CD4-positive, alpha-beta memory T cell (primary cell): ENCODE results near the gene HSP90AB1. TPM values are rescaled to one million over a fixed set of nuclear protein-coding genes. Genes with fewer than 3 reads are reported as not detected.

ENCODE experiments used
- CTCF ChIA-PET: fragments of 350-600 bp; sonication (Branson Sonifier 250); formaldehyde crosslinking; loops from one replicate; lab custom pipeline; 2021; ENCODE audit warnings: inconsistent platforms; ENCODE audit not compliant: partially characterized antibody; lab: Charles Lee
- POLR2A ChIA-PET: fragments of 350-600 bp; sonication (Branson Sonifier 250); formaldehyde crosslinking; loops from one replicate; lab custom pipeline; 2021; ENCODE audit not compliant: partially characterized antibody; lab: Charles Lee
- DNase-seq, 5 donors: peaks; one replicate each; pipeline versions ENCODE4 v3.0.0 to v3.0.0-alpha.2; 2020 to 2022; ENCODE audit warnings: mixed read lengths in 1 of 5
- H3K27ac ChIP-seq: one replicate; pipeline ENCODE4 v1.7.0; 2013; ENCODE audit warnings: low read depth, low read length
- H3K27me3 ChIP-seq: 2 replicates; pipeline ENCODE4 v1.7.0; 2013; ENCODE audit warnings: mild to moderate bottlenecking, low read length, moderate library complexity; ENCODE audit not compliant: insufficient read depth
- H3K36me3 ChIP-seq: 2 replicates; pipeline ENCODE4 v1.7.0; 2013; ENCODE audit warnings: mild to moderate bottlenecking, low read length, moderate library complexity; ENCODE audit not compliant: insufficient read depth
- H3K4me1 ChIP-seq: 2 replicates; pipeline ENCODE4 v1.7.0; 2013; ENCODE audit warnings: mild to moderate bottlenecking, low read length, moderate library complexity; ENCODE audit not compliant: insufficient read depth
- H3K4me3 ChIP-seq, 2 donors: one replicate each; pipeline ENCODE4 v1.7.0; 2013; ENCODE audit warnings: low read length in 2 of 2, mild to moderate bottlenecking in 1 of 2
- H3K9me3 ChIP-seq, 2 donors: one replicate each; pipeline ENCODE4 v1.7.0; 2013; ENCODE audit warnings: low read length in 2 of 2, control low read depth in 1 of 2; ENCODE audit not compliant: control insufficient read depth in 1 of 2
- H3K27ac Mint-ChIP-seq, 7 donors: one replicate each; pipeline ENCODE4 v1.8.0; 2020 to 2021; ENCODE audit warnings: mixed read lengths in 7 of 7, mild to moderate bottlenecking in 6 of 7, inconsistent platforms in 3 of 7, moderate library complexity in 3 of 7
- H3K27me3 Mint-ChIP-seq, 2 donors: one replicate each; pipeline ENCODE4 v1.8.0; 2020 to 2021; ENCODE audit warnings: mixed read lengths in 2 of 2
- H3K36me3 Mint-ChIP-seq, 2 donors: one replicate each; pipeline ENCODE4 v1.8.0; 2020 to 2021; ENCODE audit warnings: mixed read lengths in 2 of 2, inconsistent platforms in 1 of 2, mild to moderate bottlenecking in 1 of 2
- H3K4me1 Mint-ChIP-seq, 4 donors: one replicate each; pipeline ENCODE4 v1.8.0; 2020 to 2021; ENCODE audit warnings: mixed read lengths in 4 of 4, mild to moderate bottlenecking in 1 of 4
- H3K4me3 Mint-ChIP-seq, 8 donors: one replicate each; pipeline ENCODE4 v1.8.0; 2020 to 2021; ENCODE audit warnings: mixed read lengths in 8 of 8, mild to moderate bottlenecking in 7 of 8, moderate library complexity in 6 of 8, inconsistent platforms in 3 of 8
- H3K9me3 Mint-ChIP-seq, 8 donors: one replicate each; pipeline ENCODE4 v1.8.0; 2020 to 2021; ENCODE audit warnings: mixed read lengths in 8 of 8, mild to moderate bottlenecking in 5 of 8, inconsistent platforms in 3 of 8, moderate library complexity in 1 of 8
- intact Hi-C: fragments of 100-400 bp; cut with micrococcal nuclease; formaldehyde crosslinking; loops from one replicate; pipeline ENCODE4 v1.15.1; 2023
- polyA plus RNA-seq, 2 donors: library from polyadenylated mRNA; unstranded; fragments of 300-500 nt; fragmentation: Illumina TruSeq; gene quantifications; one replicate each; pipeline ENCODE4 v1.2.3, GENCODE V29; 2021
- total RNA-seq, 2 experiments: library from RNA; stranded (reverse); gene quantifications; one replicate each; pipeline ENCODE4 v1.2.3, GENCODE V29; 2021

HSP90AB1 gene
- total and polyA plus RNA-seq, 4 experiments from 2014 or later, result 303 to 432 (median 354) TPM

DNA sequence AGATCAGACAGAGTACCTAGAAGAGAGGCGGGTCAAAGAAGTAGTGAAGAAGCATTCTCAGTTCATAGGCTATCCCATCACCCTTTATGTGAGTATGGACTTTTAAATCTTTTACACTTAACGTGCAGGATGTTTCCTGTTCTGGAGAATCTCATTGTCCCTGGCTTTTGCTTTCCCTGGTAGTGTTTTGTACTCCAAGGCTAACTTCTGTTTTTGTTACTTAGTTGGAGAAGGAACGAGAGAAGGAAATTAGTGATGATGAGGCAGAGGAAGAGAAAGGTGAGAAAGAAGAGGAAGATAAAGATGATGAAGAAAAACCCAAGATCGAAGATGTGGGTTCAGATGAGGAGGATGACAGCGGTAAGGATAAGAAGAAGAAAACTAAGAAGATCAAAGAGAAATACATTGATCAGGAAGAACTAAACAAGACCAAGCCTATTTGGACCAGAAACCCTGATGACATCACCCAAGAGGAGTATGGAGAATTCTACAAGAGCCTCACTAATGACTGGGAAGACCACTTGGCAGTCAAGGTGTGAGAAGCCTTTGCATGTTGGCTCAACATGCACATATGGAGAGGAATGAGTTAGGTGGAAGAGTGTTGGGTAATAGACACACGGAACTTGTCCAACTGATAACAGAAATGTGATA, 3.3 kb downstream of the HSP90AB1 start:
- intact Hi-C loops, result no loop called here
- peaks cover 50 to 88% of the 10 kb centered on the region in 2 donors for H3K36me3 Mint-ChIP-seq
- ChIA-PET POLR2A (interaction anchor here (0.9 to 5.0 kb wide), 4 partner anchors 12 to 78 kb away, joined by 3 to 71 read pairs (median 7); no protein-coding TSS in a partner anchor), CTCF (interaction anchor here (1.8 to 8.8 kb wide), 4 partner anchors 12 to 79 kb away, joined by 4 to 82 read pairs (median 15); partner anchors contain the start of genes NFKBIE and TMEM151B)
- H3K27me3 Mint-ChIP-seq, result peaks cover 2 to 4% of the 10 kb centered on the region in 2 donors
- peak overlapping the region in 3 of 8 donors; percentile 1 to 63 (median 3) for H3K4me3 Mint-ChIP-seq
- DNase-seq, result no peak
- peaks cover 36 to 89% (median 54%) of the 10 kb centered on the region in 4 donors for H3K4me1 Mint-ChIP-seq
- H3K9me3 Mint-ChIP-seq, result peaks cover 0 to 8% (median 0%) of the 10 kb centered on the region in 8 donors
- Histone ChIP-seq H3K36me3 (peaks cover 60% of the 10 kb centered on the region), H3K9me3 (no peaks in the 10 kb centered on the region), H3K27me3 (no peaks in the 10 kb centered on the region), H3K4me1 (peaks cover 35% of the 10 kb centered on the region), H3K4me3 (no peak overlapping the region), H3K27ac (peak overlapping the region; percentile 10)
- peak overlapping the region in 6 of 7 donors; percentile 45 to 99 (median 84) for H3K27ac Mint-ChIP-seq

DNA sequence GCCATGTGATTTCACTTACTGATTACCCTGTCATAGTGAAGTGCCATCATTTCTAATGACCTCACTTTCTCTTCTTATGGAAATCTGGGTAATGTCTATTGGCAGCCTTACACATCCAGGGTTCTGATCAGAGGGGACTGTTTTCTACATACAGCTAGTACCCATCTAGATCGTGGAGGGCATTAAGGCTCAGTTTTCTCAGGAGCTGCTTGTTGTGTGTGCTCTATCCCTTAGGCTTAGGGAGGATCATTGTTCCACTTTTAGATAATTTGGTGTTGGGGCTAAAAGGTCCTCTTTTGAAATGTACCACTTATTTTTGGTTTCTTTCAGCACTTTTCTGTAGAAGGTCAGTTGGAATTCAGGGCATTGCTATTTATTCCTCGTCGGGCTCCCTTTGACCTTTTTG, 3.8 kb downstream of the HSP90AB1 start:
- Histone ChIP-seq H3K27ac (peak overlapping the region; percentile 10), H3K4me3 (no peak overlapping the region), H3K36me3 (peaks cover 63% of the 10 kb centered on the region), H3K27me3 (no peaks in the 10 kb centered on the region), H3K9me3 (no peaks in the 10 kb centered on the region), H3K4me1 (peaks cover 37% of the 10 kb centered on the region)
- peaks cover 2 to 4% of the 10 kb centered on the region in 2 donors for H3K27me3 Mint-ChIP-seq
- CTCF ChIA-PET, result interaction anchor here (0.6 to 8.8 kb wide), 6 partner anchors 11 to 79 kb away, joined by 3 to 82 read pairs (median 7); partner anchors contain the start of genes NFKBIE and TMEM151B
- peaks cover 37 to 89% (median 53%) of the 10 kb centered on the region in 4 donors for H3K4me1 Mint-ChIP-seq
- H3K9me3 Mint-ChIP-seq, result peaks cover 0 to 8% (median 0%) of the 10 kb centered on the region in 8 donors
- no peak overlapping the region for H3K4me3 Mint-ChIP-seq
- DNase-seq, result no peak
- POLR2A ChIA-PET, result interaction anchor here (0.9 to 3.6 kb wide), 4 partner anchors 12 to 27 kb away, joined by 3 to 11 read pairs (median 6); partner anchors contain the start of gene SLC29A1
- H3K36me3 Mint-ChIP-seq, result peaks cover 50 to 90% of the 10 kb centered on the region in 2 donors
- H3K27ac Mint-ChIP-seq, result peak overlapping the region in 1 of 7 donors; percentile 99
- intact Hi-C loops, result no loop called here

DNA sequence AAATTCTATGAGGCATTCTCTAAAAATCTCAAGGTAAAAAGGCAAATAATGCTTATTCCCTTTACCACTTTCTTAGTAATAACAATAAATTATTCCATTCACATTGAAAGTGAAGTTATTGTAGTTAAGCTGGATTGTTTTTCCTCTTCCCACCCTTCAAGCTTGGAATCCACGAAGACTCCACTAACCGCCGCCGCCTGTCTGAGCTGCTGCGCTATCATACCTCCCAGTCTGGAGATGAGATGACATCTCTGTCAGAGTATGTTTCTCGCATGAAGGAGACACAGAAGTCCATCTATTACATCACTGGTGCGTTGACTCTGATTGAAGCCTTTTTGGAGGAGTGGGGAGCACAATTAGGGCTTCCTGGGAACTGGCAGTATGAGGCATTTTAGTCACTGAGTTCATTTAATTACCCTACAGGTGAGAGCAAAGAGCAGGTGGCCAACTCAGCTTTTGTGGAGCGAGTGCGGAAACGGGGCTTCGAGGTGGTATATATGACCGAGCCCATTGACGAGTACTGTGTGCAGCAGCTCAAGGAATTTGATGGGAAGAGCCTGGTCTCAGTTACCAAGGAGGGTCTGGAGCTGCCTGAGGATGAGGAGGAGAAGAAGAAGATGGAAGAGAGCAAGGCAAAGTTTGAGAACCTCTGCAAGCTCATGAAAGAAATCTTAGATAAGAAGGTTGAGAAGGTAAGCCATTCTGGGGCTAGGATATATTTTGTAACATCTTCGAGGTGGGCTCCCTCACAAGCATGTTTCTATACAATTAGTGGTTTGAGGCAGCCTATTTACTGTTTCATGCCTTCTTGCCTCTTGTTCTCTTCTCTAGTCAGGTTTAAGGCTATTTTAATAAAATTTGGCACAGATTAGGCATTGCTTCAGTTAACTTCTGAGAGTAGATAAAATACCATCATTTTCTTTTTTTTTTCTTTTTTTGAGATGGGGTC, 4.9 kb downstream of the HSP90AB1 start:
- Mint-ChIP-seq H3K36me3 (peaks cover 50 to 91% of the 10 kb centered on the region in 2 donors), H3K27me3 (peaks cover under 1 to 3% of the 10 kb centered on the region in 2 donors), H3K4me3 (peak overlapping the region in 2 of 8 donors; percentile 13 to 55), H3K27ac (peak overlapping the region in 4 of 7 donors; percentile 82 to 99 (median 84)), H3K4me1 (peaks cover 45 to 93% (median 60%) of the 10 kb centered on the region in 4 donors), H3K9me3 (peaks cover 0 to 11% (median 0%) of the 10 kb centered on the region in 8 donors)
- H3K9me3 ChIP-seq, result no peaks in the 10 kb centered on the region
- no peaks in the 10 kb centered on the region for H3K27me3 ChIP-seq
- intact Hi-C loops, result no loop called here
- POLR2A ChIA-PET, result interaction anchor here (0.9 to 3.6 kb wide), 3 partner anchors 10 to 28 kb away, joined by 3 to 11 read pairs (median 9); partner anchors contain the start of gene SLC29A1
- peaks cover 63% of the 10 kb centered on the region for H3K36me3 ChIP-seq
- no peak for DNase-seq
- H3K4me3 ChIP-seq, result no peak overlapping the region
- CTCF ChIA-PET, result interaction anchor here (1.0 to 8.8 kb wide), 8 partner anchors 10 to 81 kb away, joined by 3 to 82 read pairs (median 4); partner anchors contain the start of genes NFKBIE and TMEM151B
- peaks cover 45% of the 10 kb centered on the region for H3K4me1 ChIP-seq
- H3K27ac ChIP-seq, result no peak overlapping the region

DNA sequence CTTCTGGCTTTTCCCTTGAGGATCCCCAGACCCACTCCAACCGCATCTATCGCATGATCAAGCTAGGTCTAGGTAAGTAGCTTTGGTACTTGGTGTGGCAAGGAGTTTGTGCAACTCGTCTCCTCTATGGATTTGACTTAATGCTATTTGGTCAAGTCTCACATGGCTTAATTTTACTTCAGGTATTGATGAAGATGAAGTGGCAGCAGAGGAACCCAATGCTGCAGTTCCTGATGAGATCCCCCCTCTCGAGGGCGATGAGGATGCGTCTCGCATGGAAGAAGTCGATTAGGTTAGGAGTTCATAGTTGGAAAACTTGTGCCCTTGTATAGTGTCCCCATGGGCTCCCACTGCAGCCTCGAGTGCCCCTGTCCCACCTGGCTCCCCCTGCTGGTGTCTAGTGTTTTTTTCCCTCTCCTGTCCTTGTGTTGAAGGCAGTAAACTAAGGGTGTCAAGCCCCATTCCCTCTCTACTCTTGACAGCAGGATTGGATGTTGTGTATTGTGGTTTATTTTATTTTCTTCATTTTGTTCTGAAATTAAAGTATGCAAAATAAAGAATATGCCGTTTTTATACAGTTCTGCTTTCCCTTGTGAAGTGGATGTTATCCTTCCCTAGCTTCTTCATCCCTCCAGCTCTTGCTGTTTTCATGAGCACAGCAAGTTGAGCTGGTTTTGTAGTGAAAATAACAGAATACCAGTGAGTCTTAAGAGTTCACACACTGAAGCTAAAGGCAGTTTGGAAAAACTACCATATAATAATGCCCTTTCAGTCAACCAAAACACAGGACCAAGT, 6.6 kb downstream of the HSP90AB1 start:
- Mint-ChIP-seq H3K4me3 (peak overlapping the region in 1 of 8 donors; percentile 32), H3K9me3 (peaks cover 0 to 5% (median 0%) of the 10 kb centered on the region in 8 donors), H3K27ac (peak overlapping the region in 6 of 7 donors; percentile 19 to 81 (median 63)), H3K36me3 (peaks cover 47 to 83% of the 10 kb centered on the region in 2 donors), H3K27me3 (no peaks in the 10 kb centered on the region), H3K4me1 (peaks cover 45 to 87% (median 61%) of the 10 kb centered on the region in 4 donors)
- no peak overlapping the region for H3K27ac ChIP-seq
- DNase-seq, result peak in 4 of 5 donors; percentile 55 to 70 (median 58)
- POLR2A ChIA-PET, result interaction anchor here (1.0 to 4.1 kb wide), 4 partner anchors 9 to 77 kb away, joined by 3 to 21 read pairs (median 8); partner anchors contain the start of gene SLC29A1
- intact Hi-C loops, result loop anchor here (1.0 kb wide), 1 partner anchor 81 kb away; no protein-coding TSS in a partner anchor
- H3K4me1 ChIP-seq, result peaks cover 45% of the 10 kb centered on the region
- H3K4me3 ChIP-seq, result no peak overlapping the region
- H3K27me3 ChIP-seq, result no peaks in the 10 kb centered on the region
- H3K9me3 ChIP-seq, result no peaks in the 10 kb centered on the region
- H3K36me3 ChIP-seq, result peaks cover 64% of the 10 kb centered on the region
- CTCF ChIA-PET, result interaction anchor here (0.8 to 8.8 kb wide), 11 partner anchors 7 to 122 kb away, joined by 3 to 82 read pairs (median 4); partner anchors contain the start of genes HSP90AB1, NFKBIE and TMEM151B

DNA sequence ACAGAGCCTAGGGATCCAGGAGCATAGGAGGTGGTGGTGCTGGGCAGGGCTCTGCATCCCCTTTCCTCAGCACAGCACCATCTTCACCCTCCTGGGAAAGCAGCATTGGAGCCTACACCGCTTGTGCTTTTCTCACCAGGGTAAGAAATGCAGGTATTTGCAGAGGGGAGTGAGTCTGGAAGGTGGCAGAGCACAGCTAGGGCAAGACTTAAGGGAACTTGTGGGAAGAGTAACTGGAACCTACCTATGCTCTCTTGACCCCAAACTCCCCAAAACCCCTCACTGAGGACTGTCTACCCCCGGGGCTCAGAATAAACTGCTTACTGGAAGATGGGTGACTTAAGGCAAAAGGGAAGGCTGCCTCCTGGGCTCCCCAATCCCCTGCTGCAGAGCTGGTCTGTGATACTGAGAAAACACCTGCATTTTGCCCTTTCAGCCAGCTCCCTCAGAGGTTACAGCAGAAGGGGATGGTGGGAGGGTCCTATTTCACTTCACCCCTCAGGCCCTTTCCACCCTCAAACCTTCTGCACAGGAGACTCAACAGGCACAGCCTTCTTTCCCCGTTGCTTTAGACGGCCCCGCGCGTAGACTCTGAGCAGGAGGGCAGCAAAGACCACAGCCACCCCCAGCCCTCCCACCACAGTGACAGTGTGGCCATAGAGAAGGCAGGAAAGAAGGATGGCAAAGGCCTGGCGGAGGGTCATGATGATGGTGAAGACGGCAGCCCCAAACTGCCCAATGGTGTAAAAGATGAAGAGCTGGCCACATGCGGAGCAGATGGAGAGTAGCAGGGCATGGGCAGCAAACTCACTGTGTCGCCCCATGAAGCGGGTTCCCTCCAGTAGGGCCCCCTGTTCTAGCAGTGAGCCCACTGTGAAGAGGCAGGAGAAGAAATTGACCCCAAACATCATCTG, 7.5 kb downstream of the HSP90AB1 start:
- H3K36me3 Mint-ChIP-seq, result peaks cover 41 to 77% of the 10 kb centered on the region in 2 donors
- CTCF ChIA-PET, result interaction anchor here (0.9 to 8.8 kb wide), 11 partner anchors 8 to 79 kb away, joined by 3 to 82 read pairs (median 6); partner anchors contain the start of genes HSP90AB1, NFKBIE and TMEM151B
- peaks cover 39 to 79% (median 53%) of the 10 kb centered on the region in 4 donors for H3K4me1 Mint-ChIP-seq
- Histone ChIP-seq H3K27ac (no peak overlapping the region), H3K4me3 (no peak overlapping the region), H3K4me1 (peaks cover 35% of the 10 kb centered on the region), H3K9me3 (no peaks in the 10 kb centered on the region), H3K36me3 (peaks cover 67% of the 10 kb centered on the region), H3K27me3 (no peaks in the 10 kb centered on the region)
- H3K4me3 Mint-ChIP-seq, result peak overlapping the region in 5 of 8 donors; percentile 17 to 77 (median 57)
- POLR2A ChIA-PET, result interaction anchor here (1.1 to 5.9 kb wide), 6 partner anchors 8 to 30 kb away, joined by 4 to 217 read pairs (median 22); partner anchors contain the start of genes HSP90AB1, NFKBIE and SLC29A1
- DNase-seq, result no peak
- H3K27ac Mint-ChIP-seq, result peak overlapping the region in 6 of 7 donors; percentile 44 to 94 (median 80)
- no peaks in the 10 kb centered on the region for H3K27me3 Mint-ChIP-seq
- intact Hi-C loops, result no loop called here
- peaks cover 0 to 5% (median 0%) of the 10 kb centered on the region in 8 donors for H3K9me3 Mint-ChIP-seq
